Activated CD8-positive, alpha-beta T cell treated with anti-CD3 and anti-CD28 coated beads for 36 hours (primary cell): Measurements from ENCODE around the gene DENND4A. TPM values are rescaled to one million over a fixed set of nuclear protein-coding genes. Genes with fewer than 3 reads are reported as not detected.
A peak's percentile ranks its signal among the peaks of the same experiment; 100 is the strongest.

Experiments
- ATAC-seq: fragments of 200-7000 bp; cut with Tn5 transposase; one replicate; pipeline ENCODE4 v1.10.0; 2021; ENCODE audit warnings: mild to moderate bottlenecking, moderate library complexity
- CTCF ChIA-PET: fragments of 350-600 bp; sonication (Branson Sonifier 250); formaldehyde crosslinking; loops from one replicate; lab custom pipeline; 2021; ENCODE audit warnings: antibody characterized with exemption; lab: Charles Lee
- POLR2A ChIA-PET: fragments of 350-600 bp; sonication (Branson Sonifier 250); formaldehyde crosslinking; loops from one replicate; lab custom pipeline; 2021; ENCODE audit warnings: antibody characterized with exemption; lab: Charles Lee
- DNase-seq: peaks from one replicate; pipeline ENCODE4 v3.0.0-alpha.2; 2020
- H3K27ac Mint-ChIP-seq: one replicate; pipeline ENCODE4 v1.8.0; 2021; ENCODE audit warnings: mild to moderate bottlenecking, mixed read lengths
- H3K27me3 Mint-ChIP-seq: one replicate; pipeline ENCODE4 v1.8.0; 2021; ENCODE audit warnings: mixed read lengths
- H3K36me3 Mint-ChIP-seq: one replicate; pipeline ENCODE4 v1.8.0; 2021; ENCODE audit warnings: low read depth, mixed read lengths
- H3K4me1 Mint-ChIP-seq: one replicate; pipeline ENCODE4 v1.8.0; 2021; ENCODE audit warnings: low read depth, mixed read lengths
- H3K4me3 Mint-ChIP-seq: one replicate; pipeline ENCODE4 v1.8.0; 2021; ENCODE audit warnings: mild to moderate bottlenecking, moderate library complexity, mixed read lengths
- H3K9me3 Mint-ChIP-seq: one replicate; pipeline ENCODE4 v1.8.0; 2021; ENCODE audit warnings: mixed read lengths
- intact Hi-C: fragments of 100-400 bp; cut with micrococcal nuclease; formaldehyde crosslinking; loops from one replicate; pipeline ENCODE4 v1.10.0; 2022
- microRNA-seq: library from miRNA; unstranded; fragments of <30 nt; microRNA quantifications from one replicate; pipeline ENCODE4 v1.2.0, GENCODE V29; 2022; ENCODE audit warnings: borderline microRNAs expressed, borderline replicate concordance
- total RNA-seq, 2 experiments: library from RNA; stranded (reverse); gene quantifications; one replicate each; pipeline ENCODE4 v1.2.3, GENCODE V29; 2021
- TF ChIP-seq, protein P1 (sequence below): fragments of 200-600 bp; IDR thresholded peaks from one replicate; pipeline ENCODE4 v1.8.0; 2022; ENCODE audit warnings: antibody characterized with exemption, mild to moderate bottlenecking

DENND4A gene
- total RNA-seq, 2 experiments from 2014 or later, result 53.1 to 54.7 TPM

GRCh38 chr15:65612949-65613744 is 178.9 kb downstream of the DENND4A start:
- CTCF ChIA-PET, result interaction anchor here (2.4 kb wide), 1 partner anchor 26 kb away, joined by 13 read pairs; no protein-coding TSS in a partner anchor
- DNase-seq (no peak), ATAC-seq (no peak)
- intact Hi-C loops, result no loop called here
- Mint-ChIP-seq H3K4me1 (peaks cover 25% of the 10 kb centered on the region), H3K9me3 (no peaks in the 10 kb centered on the region), H3K27me3 (no peaks in the 10 kb centered on the region), H3K27ac (no peak overlapping the region), H3K4me3 (no peak overlapping the region), H3K36me3 (peaks cover 3% of the 10 kb centered on the region)
- POLR2A ChIA-PET, result no interaction called here
- TF ChIP-seq, protein P1, sequence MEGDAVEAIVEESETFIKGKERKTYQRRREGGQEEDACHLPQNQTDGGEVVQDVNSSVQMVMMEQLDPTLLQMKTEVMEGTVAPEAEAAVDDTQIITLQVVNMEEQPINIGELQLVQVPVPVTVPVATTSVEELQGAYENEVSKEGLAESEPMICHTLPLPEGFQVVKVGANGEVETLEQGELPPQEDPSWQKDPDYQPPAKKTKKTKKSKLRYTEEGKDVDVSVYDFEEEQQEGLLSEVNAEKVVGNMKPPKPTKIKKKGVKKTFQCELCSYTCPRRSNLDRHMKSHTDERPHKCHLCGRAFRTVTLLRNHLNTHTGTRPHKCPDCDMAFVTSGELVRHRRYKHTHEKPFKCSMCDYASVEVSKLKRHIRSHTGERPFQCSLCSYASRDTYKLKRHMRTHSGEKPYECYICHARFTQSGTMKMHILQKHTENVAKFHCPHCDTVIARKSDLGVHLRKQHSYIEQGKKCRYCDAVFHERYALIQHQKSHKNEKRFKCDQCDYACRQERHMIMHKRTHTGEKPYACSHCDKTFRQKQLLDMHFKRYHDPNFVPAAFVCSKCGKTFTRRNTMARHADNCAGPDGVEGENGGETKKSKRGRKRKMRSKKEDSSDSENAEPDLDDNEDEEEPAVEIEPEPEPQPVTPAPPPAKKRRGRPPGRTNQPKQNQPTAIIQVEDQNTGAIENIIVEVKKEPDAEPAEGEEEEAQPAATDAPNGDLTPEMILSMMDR, result no peak

DNA sequence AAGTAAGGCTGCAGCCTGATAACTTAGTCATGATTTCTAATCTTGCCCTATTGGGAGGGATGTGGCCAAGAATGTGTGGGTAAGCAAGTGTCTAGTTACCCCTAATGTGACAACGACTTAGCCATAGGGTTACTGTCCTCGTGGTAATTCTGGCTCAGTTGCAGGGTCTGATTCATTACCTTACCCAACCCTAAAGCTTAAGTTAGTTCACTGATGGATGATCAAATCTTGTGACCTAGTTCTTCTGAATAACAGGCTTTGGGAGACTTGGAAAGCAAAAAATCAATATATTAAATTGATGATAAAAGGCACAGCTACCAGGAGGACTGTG is 179.5 kb downstream of the DENND4A start:
- Mint-ChIP-seq H3K27ac (peak overlapping the region; percentile 91), H3K36me3 (peaks cover 3% of the 10 kb centered on the region), H3K9me3 (no peaks in the 10 kb centered on the region), H3K27me3 (no peaks in the 10 kb centered on the region), H3K4me1 (peaks cover 31% of the 10 kb centered on the region), H3K4me3 (peak overlapping the region; percentile 93)
- POLR2A ChIA-PET, result no interaction called here
- CTCF ChIA-PET, result interaction anchor here (2.4 kb wide), 1 partner anchor 26 kb away, joined by 13 read pairs; no protein-coding TSS in a partner anchor
- peak; percentile 24 for DNase-seq
- intact Hi-C loops, result no loop called here
- ATAC-seq, result no peak
- TF ChIP-seq, protein P1, result no peak

DNA sequence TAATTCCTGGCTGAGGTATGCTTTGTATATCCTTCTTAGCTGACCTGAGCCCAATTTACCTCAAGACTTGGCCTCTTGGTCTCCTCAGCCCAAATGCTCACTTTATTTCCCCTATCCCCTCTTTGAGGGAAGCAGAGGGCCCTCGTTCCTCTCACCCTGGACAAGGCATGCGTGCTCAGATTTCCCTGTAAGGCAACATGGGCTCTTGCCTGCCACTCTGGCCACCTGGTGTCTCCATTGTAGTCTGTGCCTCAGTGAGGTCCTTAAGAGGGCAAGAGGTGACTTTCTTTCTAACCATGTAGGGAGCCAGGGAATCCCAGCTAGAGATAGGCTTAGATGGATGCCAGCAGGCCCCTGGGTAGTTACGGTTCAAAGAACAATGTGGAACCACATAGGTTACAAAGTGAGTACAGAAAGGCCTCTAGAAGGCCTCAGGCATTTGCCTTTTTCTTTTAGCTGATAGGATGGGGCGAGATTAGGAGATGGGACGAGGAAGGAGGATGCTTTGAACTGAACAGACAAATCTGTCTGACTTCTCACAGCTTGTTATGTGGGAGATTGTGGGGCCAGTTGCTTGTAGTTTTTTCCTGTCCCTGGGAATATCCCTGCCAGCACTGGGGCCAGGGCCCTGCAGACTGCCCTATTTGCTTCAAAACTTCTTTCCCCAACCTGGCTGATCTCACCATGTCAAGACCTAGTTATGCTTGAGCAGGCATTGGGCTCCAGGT is 180.0 kb downstream of the DENND4A start:
- ChIA-PET CTCF (interaction anchor here (1.1 to 2.4 kb wide), 3 partner anchors 18 to 206 kb away, joined by 3 to 13 read pairs (median 3); no protein-coding TSS in a partner anchor), POLR2A (interaction anchor here (1.2 kb wide), 1 partner anchor 50 kb away, joined by 3 read pairs; no protein-coding TSS in a partner anchor)
- H3K9me3 Mint-ChIP-seq, result no peaks in the 10 kb centered on the region
- no peak for ATAC-seq
- intact Hi-C loops, result no loop called here
- peaks cover 3% of the 10 kb centered on the region for H3K36me3 Mint-ChIP-seq
- H3K4me3 Mint-ChIP-seq, result peak overlapping the region; percentile 93
- H3K4me1 Mint-ChIP-seq, result peaks cover 31% of the 10 kb centered on the region
- no peaks in the 10 kb centered on the region for H3K27me3 Mint-ChIP-seq
- TF ChIP-seq, protein P1, result no peak
- no peak for DNase-seq
- peak overlapping the region; percentile 91 for H3K27ac Mint-ChIP-seq

DNA sequence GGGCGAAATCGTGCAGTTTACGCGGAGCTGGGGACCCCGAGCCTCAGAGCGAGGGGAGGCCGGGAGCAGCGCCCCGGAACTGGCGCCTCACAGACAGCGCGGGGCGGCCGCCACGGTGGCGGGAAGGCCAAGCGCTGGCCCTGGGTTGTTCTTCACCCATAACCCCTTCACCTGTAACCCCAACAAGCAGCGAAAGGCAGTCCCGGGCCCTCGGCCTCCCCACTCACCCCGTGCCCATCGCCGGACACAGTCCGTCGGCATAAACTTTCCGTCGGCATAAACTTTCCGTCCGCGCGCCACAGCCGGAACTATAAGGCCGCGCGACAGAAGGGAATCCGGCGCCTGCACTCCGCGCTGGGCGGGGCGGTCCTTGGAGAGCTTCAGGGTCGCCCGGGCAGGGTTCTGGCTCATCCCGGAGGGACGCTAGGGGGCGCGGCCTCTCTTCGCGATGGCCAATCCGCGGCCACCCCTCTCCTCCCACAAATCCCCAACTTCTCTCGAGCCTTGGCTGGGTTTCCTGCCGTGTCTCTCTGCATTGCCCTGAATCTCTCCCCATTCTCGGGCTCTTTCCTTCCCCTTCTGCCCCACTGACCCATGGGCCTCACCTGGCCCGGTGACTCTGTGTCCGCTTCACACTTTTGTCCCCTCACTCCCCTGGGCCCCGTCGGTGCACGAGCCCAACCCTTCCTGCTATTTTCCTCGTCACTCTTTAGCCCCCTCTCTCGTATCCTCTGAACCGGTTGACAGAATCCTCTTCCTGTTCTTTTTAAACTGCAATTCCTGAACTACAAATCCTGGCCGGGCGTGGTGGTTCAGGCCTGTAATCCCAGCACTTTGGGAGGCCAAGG is 181.0 kb downstream of the DENND4A start, which contains the start of gene INTS14:
Gene INTS14, minus strand, starts transcription at position 261 of the 848 bp plus-strand sequence. CDS start 3,751 bp downstream, outside the sequence.
- peak within 1 kb of the TSS; percentile 91 for H3K27ac Mint-ChIP-seq
- ChIA-PET CTCF (interaction anchor here (0.9 to 2.4 kb wide), 5 partner anchors 19 to 207 kb away, joined by 3 to 13 read pairs (median 3); no protein-coding TSS in a partner anchor), POLR2A (interaction anchor here (0.7 to 1.6 kb wide), 13 partner anchors 9 to 258 kb away, joined by 3 to 6 read pairs (median 3); partner anchors contain the start of genes HACD3, RAB11A and SLC24A1)
- H3K27me3 Mint-ChIP-seq, result no peaks in the 10 kb centered on the region
- intact Hi-C loops, result no loop called here
- no peaks in the 10 kb centered on the region for H3K9me3 Mint-ChIP-seq
- DNase-seq (peak; percentile 98), ATAC-seq (peak; percentile 99)
- peaks cover 3% of the 10 kb centered on the region for H3K36me3 Mint-ChIP-seq
- peak within 1 kb of the TSS; percentile 93 for H3K4me3 Mint-ChIP-seq
- peaks cover 31% of the 10 kb centered on the region for H3K4me1 Mint-ChIP-seq
- TF ChIP-seq, protein P1, result peak; percentile 47

Small RNAs within 50 kb of the gene (microRNA-seq; reads per million reads assigned to microRNA genes)
- not detected for gene MIR4511

Other genes starting within 250 kb of the DENND4A start
- gene INTS14, start 181.2 kb downstream of the DENND4A start, total RNA-seq, result 10 to 100 TPM; 47.4 to 48.1 TPM
- 1 to 10 TPM; 6.8 to 7.6 TPM for gene SLC24A1, start 170.4 kb downstream of the DENND4A start, total RNA-seq
- 100 to 1,000 TPM; 106 to 113 TPM for gene RAB11A, start 77.2 kb upstream of the DENND4A start, total RNA-seq